ENCODE results near the gene FER. TPM values are rescaled to one million over a fixed set of nuclear protein-coding genes. Genes with fewer than 3 reads are reported as not detected.

Gene FER
- total RNA-seq, 1 experiment from 2014 or later = 22.1 TPM

- H3K4me1 ChIP-seq (ENCODE audit: control insufficient read depth, insufficient read depth, low read length) = no peaks in the 10 kb centered on the region
- no peak overlapping the region for H3K27ac ChIP-seq (ENCODE audit: low read length)
- H3K27me3 ChIP-seq (ENCODE audit: control insufficient read depth, insufficient read depth, low read length) = no peaks in the 10 kb centered on the region
- in situ Hi-C loops (cut with HindIII; ENCODE audit: low pct_unique_long_range_greater_than_20kb, low sequenced_read_pairs) = no loop called here
- no peaks in the 10 kb centered on the region for H3K9me3 ChIP-seq (ENCODE audit: control insufficient read depth, insufficient read depth, low read depth, low read length)
- no peak for DNase-seq (ENCODE audit: low read depth, low spot score)
- H3K36me3 ChIP-seq (ENCODE audit: control insufficient read depth, insufficient read depth, low read length) = peaks cover 9% of the 10 kb centered on the region; the same call in 1 of the 2 replicates
- CTCF ChIA-PET = no interaction called here
- no peak overlapping the region for H3K4me3 ChIP-seq (ENCODE audit: low read depth in 2 of 2, low read length in 2 of 2)
- POLR2A ChIA-PET = no interaction called here
- no peak for ATAC-seq
- TF ChIP-seq SIN3A (IDR thresholded peaks at IDR 0.05; ENCODE audit: borderline replicate concordance, insufficient read depth, low read depth, low read length) (no peak), CTCF (IDR thresholded peaks at IDR 0.05) (peak; percentile 28; the same call in 1 of the 2 replicates)
- no TSS peak for BruUV-seq (replicated peaks)
- intact Hi-C loops (cut with micrococcal nuclease; ENCODE audit: unreplicated experiment) = no loop called here
These were observed 176.8 kb downstream of the FER start for GRCh38 chr5:108924457-108924961.

GRCh38 chr5:108925073-108925472, 177.4 kb downstream of the FER start:
- TF ChIP-seq POLR2AphosphoS5 (IDR thresholded peaks at IDR 0.05; ENCODE audit: low read depth, low read length) = no peak
- TF ChIP-seq TCF7L2 (IDR thresholded peaks at IDR 0.05; ENCODE audit: low read depth, low read length) = no peak
- no peak for TF ChIP-seq SIN3A (IDR thresholded peaks at IDR 0.05; ENCODE audit: borderline replicate concordance, insufficient read depth, low read depth, low read length)
- no peak for TF ChIP-seq CTCF (IDR thresholded peaks at IDR 0.05)
- no peak for TF ChIP-seq REST (IDR thresholded peaks at IDR 0.05; ENCODE audit: insufficient read depth in 1 of 2, low read depth in 2 of 2, low read length in 1 of 2)
- no peak for DNase-seq (ENCODE audit: low read depth, low spot score)
- Histone ChIP-seq H3K9me3 (ENCODE audit: control insufficient read depth, insufficient read depth, low read depth, low read length) (no peaks in the 10 kb centered on the region), H3K4me3 (ENCODE audit: low read depth in 2 of 2, low read length in 2 of 2) (no peak overlapping the region), H3K4me1 (ENCODE audit: control insufficient read depth, insufficient read depth, low read length) (no peaks in the 10 kb centered on the region), H3K27me3 (ENCODE audit: control insufficient read depth, insufficient read depth, low read length) (no peaks in the 10 kb centered on the region), H3K27ac (ENCODE audit: low read length) (no peak overlapping the region), H3K36me3 (ENCODE audit: control insufficient read depth, insufficient read depth, low read length) (peaks cover 9% of the 10 kb centered on the region; the same call in 1 of the 2 replicates)
- ChIA-PET CTCF (no interaction called here), POLR2A (no interaction called here)
- intact Hi-C loops (cut with micrococcal nuclease; ENCODE audit: unreplicated experiment) (no loop called here), in situ Hi-C loops (cut with HindIII; ENCODE audit: low pct_unique_long_range_greater_than_20kb, low sequenced_read_pairs) (no loop called here)
- no TSS peak for BruUV-seq (replicated peaks)
- ATAC-seq = no peak

Data from Panc1 (cell line).